Measurements from ENCODE around the gene HAGHL. TPM values are rescaled to one million over a fixed set of nuclear protein-coding genes. Genes with fewer than 3 reads are reported as not detected.
A peak's percentile ranks its signal among the peaks of the same experiment; 100 is the strongest.

The HAGHL gene
- total RNA-seq, 1 experiment from 2014 or later: 4.0 TPM

DNA sequence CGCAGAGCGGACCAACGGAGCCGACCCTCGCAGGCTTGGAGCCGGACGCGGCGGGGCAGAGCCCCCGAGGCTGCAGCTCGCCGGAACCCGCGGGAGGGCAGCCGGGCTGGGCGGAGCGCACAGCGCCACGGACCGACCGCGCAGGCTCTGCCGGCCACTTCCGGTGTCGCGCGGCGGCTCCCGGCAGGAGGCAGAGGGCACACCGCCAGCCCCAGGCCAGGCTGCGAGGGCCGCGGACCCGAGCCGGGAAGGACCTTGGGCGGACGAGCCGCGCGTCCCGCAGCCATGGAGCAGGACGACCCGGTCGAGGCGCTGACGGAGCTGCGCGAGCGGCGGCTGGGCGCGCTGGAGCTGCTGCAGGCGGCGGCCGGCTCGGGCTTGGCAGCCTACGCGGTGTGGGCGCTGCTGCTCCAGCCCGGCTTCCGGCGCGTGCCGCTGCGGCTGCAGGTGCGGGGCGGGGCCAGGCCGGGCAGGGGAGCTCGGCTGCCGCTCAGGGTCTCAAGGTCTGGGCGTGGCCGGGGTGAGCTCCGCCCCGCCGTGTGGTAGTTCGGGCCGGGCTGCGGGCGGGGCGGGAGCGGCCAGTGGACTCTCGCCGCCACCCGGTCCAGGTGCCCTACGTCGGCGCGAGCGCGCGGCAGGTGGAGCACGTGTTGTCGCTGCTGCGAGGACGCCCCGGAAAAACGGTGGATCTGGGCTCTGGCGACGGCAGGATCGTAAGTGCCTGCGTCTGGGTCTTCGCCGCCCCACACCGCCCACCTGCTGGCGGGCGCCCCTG is 5.7 kb upstream of the HAGHL start, which contains the start of gene ANTKMT:
ANTKMT (plus strand) TSS at position 157 of the 775 bp plus-strand sequence; CDS start at position 286, 129 bp downstream.
- peak; percentile 67 for DNase-seq (ENCODE audit: low read depth)

DNA sequence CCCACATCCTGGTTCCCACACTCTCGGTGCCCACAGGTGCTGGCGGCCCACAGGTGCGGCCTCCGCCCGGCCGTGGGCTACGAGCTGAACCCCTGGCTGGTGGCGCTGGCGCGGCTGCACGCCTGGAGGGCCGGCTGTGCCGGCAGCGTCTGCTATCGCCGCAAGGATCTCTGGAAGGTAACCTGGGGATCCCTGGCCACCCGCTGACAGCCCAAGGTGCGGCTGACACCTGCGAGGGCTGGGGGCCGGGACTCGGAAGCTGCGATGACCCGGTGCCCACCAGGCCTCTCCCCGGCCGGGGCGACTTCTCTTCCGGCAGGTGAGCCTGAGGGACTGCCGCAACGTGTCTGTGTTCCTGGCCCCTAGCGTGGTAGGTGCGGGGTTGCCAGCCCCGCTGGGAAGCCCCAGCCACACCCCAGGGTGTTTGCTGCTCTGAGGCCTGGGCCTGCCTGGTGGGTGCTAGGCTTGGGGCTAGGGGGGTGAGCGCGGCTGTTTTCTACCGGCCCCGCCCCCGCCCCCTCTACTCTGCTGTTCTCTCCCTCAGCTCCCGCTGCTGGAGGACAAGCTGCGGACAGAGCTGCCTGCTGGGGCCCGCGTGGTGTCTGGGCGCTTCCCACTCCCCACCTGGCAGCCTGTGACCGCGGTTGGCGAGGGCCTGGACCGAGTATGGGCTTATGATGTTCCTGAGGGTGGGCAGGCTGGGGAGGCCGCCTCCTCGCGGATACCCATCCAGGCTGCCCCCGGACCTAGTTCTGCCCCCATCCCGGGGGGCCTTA is 5.0 kb upstream of the HAGHL start:
- DNase-seq (ENCODE audit: low read depth): no peak

DNA sequence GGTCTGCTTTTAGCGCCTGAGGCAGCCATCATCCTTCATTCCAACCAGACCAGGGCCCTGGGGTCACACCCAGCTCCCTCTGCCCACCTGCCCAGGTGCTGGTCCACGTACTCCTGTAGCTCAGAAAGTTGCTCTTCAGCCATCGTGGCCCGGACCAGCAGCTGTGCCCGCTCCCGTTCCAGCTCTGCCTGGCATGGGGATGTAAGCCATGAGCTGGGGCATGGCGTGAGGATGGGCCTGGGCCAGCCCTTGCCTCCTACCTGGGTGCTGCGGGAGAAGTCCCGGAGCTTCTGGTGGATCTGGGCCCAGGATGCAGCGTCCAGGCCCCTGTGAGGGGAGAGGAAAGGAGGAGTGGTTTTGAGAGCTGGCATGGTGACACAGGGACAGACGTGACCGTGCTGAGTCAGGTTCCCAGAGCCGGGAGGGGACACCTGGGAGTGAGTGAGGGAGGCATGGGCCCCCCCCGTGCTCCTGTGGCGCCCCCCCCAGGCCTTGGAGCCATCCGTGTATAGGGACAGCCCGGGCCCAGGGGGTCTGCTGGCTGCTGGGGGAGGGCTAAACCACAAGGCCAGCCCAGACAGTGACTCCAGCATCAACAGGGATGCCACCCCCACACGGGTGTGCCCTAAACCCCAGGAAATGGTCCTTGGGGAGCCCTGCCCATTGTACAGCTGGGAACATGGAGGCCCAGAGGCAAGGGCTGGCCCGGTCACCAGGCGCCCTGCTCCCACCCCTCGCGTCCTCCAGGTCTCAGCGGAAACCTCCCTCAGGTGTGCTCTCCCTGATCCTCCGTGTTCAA is 3.9 kb upstream of the HAGHL start:
- DNase-seq (ENCODE audit: low read depth): no peak

DNA sequence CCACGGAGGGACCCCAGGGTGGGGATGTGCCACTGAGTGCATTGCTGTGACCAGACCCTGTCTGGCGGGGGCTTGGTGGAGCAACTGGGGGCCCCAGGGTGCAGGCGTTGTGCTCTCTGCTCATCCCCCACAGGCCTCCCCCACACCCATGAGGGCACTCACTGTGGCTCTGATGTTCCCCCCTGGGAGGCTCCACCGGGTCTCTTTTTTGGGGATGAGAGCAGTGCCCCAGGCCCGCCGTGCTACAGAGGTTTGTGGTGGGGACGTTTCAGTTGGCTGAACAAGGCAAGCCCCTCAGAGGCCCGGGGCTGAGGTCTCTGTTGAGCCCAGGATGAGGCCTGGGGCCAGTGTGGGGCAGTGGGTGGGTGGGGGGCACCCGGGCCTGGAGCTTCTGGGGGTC is 3.2 kb upstream of the HAGHL start:
- DNase-seq (ENCODE audit: low read depth): no peak

DNA sequence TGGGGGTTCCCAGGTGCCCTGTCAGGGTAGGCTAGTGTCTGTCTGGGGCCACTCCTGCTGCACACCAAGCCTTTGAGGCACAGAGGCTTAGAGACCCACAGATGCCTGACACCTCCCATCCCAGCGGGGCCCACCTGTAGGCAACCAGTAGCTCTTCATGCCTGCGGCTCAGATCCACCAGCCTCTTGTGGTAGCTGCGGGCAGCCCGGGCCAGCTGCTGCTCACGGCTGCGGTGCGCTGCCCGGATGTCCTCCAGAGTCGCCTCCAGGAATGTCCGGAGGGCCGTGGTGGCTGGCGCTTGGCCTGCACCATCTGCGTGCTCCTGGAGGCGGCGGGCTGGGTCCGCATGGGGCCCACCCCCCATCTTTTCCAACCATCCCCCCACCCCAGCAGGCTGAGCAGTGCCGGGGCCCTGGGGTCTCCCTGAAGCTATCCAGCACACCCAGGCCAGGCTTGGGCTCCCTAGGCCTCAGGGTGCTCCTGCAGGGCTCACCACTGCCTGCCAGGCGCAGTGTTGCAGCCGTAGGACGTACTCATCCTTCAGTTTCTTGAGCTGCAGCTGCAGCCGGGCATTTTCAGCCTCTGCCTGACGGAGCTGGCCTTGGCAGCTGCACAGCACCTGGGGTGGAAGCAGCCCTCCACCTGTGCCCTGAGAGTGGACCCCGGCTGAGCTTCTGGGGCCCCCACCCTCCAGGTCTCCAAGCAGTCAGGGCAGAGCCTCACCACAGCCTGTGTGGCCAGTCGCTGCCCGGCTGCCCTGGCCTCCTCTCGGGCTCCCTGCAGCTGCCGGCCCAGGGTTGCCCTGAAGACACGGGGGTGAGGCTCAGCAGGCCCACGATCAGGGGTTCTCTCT is 2.5 kb upstream of the HAGHL start:
- DNase-seq (ENCODE audit: low read depth): peak; percentile 35

DNA sequence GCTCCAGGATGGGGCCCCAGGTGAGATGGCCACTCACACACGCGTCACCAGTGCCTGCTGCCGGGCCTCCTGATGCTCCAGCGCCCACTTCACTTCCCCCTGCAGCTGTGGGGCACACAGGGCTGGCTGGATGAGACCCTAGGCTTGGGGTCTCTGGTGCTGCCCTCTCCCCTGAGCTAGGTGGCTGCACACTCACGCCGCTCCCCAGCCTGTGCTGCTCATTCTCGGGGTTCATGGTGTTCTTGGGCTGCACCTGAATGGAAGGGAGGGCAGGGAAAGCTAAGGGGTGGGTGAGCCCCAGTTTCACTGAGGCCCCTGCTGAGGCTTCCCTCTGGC is 1.9 kb upstream of the HAGHL start:
- no peak for DNase-seq (ENCODE audit: low read depth)

DNA sequence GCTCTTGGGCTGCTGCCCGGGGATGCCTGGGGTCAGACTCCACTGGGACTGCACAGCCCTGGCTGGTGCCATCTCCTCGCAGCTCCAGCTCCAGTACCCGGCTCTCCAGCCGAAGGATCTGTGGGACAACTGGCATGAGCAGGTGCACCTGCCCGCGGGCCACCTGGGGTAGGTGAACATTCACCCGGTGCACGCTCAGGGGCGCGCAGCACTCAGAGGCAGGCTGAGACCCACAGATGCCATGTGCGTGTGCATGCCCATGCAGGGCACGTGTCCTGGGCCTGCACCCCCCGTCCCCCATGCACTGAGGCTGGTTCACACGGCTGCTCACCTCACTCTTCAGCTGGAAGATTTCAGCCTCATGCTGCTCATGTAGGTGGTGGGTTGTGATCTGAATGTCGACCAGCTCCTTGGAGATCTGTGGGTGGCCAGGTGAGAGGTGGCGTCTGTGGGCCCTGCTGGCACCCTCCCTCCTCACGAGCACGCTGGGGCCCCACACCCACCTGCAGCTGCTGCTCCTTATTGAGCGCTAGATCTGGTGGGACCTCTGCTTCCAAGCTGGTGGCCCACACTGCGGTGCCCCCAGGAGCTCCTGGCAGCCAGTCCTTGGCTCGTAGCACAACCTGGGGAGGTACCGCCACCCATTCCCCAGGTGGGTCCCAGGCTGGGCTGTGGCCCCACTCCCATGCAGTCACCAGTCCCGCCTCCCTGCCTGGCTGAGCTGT is 1.3 kb upstream of the HAGHL start:
- DNase-seq (ENCODE audit: low read depth): no peak

DNA sequence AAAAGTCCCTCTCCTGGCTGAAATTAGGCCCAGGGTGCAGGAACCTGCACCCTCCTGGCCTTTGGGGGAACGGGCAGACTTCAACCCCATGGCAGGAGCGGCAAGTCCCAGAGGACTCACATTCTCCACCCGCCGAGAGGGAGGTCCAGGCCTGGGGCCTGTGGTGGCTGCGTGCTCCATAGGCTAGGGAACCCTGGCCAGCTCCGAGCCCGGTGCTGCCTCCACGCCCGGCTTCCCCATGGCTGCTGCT is 793 bp upstream of the HAGHL start:
- no peak for DNase-seq (ENCODE audit: low read depth)

DNA sequence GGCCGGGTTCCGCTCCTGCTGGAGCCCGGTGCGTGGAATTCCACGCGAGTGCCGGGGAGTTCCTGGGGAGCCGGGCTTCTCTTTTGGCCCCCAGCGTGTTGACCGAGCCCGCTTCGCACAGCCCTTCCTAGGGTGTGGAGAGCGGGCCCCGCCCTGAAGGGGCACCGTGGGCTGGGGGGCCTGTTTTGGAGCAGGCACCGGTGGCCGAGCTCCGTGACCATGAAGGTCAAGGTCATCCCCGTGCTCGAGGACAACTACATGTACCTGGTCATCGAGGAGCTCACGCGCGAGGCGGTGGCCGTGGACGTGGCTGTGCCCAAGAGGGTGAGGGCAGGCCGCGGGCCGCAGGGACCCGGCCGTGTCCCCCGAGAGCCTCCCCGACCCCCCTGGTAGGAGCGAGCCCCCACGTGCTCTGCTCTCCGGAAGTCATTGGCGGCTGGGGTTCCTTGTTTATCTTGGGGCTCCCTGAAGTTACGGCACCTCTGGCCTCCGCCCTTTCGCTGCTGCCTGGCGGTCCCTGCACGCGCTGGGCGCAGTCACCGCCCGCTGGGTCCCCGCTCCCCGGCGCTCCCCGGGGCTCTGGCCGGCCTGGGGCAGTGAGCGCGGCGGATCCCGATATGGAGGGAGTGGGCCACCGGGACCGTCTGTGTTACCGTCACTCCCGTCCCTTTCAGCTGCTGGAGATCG is 528 bp downstream of the HAGHL start:
- DNase-seq (ENCODE audit: low read depth): no peak

DNA sequence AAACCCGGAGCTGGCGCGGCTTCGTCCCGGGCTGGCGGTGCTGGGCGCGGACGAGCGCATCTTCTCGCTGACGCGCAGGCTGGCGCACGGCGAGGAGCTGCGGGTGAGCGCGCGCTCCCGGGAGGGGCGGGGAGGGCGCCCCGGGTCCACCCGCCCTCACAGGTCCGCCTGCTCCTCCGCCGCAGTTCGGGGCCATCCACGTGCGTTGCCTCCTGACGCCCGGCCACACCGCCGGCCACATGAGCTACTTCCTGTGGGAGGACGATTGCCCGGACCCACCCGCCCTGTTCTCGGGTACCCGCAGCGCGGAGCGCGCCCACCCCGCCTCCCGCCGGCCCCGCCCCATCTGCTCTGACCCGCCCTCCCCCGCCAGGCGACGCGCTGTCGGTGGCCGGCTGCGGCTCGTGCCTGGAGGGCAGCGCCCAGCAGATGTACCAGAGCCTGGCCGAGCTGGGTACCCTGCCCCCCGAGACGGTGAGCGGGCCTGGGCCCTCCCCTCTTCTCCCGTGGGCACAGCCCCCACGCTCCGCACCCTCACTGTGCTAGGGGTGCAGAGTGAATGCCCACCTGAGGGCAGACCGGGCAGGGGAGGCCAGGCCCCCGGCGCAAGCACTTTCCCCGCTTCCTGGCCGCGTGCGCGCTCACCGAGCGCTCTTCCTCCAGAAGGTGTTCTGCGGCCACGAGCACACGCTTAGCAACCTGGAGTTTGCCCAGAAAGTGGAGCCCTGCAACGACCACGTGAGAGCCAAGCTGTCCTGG is 1.4 kb downstream of the HAGHL start:
- DNase-seq (ENCODE audit: low read depth): peak; percentile 79

DNA sequence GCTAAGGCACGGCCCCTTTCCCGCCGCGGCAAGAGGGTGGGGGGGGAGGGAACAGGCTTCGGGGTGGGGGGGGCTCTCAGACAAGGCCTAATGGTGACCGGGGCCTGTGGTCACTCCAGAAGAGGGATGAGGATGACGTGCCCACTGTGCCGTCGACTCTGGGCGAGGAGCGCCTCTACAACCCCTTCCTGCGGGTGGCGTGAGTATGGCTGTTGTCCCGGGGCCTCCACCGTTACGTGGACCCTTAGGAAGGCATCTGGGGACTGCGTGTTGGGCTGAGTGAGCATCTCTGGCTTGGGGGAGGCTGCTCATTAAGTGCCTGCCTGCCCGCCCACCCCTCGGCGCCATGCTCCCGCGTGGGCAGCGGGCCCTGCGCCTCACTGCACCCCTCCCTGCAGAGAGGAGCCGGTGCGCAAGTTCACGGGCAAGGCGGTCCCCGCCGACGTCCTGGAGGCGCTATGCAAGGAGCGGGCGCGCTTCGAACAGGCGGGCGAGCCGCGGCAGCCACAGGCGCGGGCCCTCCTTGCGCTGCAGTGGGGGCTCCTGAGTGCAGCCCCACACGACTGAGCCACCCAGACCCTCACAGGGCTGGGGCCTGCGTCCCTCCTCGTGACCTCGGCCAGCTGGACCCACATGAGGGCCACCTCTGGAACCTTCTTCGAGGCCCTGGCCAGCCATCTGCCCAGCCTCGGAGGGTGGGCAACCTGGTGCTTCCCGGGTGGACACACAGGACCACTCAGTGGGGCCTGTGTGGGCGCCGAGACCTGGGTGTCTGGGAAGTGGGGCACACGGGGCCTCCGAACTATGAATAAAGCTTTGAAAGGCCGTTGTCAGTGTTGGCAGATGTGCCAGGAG is 2.2 kb downstream of the HAGHL start:
- DNase-seq (ENCODE audit: low read depth): no peak

DNA sequence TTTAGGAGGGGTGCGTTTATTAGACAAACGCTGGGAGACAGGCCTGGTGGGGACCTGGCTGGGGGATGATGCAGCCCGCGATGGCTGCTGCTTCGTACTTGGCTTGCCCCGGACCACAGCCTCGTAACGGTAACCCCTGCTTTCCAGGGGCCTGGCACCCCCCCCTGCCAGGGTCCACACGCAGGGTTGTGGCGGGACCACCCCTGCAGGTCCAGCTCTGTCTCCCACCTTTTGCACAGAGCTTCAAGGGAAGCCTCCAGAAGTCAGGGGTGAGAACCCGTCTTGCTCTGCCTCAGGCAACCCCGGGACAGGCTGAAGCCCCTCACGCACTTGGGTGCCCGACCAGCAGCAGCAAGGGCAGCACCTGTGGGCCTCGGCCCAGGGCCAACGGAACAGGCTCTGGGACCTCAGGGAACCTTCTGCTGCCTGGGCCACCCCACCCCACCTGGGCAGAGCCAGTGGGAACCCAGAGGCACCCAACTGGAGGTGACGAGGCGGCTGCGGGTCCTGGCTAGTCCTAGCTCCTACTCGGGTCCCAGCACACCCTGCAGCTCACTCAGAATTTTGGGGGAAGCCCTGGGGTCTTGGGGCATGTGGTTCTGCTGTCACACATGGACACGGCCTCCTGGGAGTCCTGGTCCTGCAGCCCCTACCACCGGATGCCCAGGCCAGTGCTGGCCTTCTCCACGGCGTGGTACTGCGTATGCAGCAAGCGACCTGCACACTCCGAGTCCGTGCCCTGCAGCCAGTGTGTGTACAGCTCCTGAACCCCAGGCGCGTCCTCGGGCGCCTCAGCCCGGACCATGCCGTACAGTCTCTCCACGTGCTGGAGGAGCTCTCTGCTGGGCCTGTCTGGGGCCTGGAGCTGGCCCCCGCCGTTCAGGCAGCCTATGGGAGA is 3.1 kb downstream of the HAGHL start:
- no peak for DNase-seq (ENCODE audit: low read depth)

DNA sequence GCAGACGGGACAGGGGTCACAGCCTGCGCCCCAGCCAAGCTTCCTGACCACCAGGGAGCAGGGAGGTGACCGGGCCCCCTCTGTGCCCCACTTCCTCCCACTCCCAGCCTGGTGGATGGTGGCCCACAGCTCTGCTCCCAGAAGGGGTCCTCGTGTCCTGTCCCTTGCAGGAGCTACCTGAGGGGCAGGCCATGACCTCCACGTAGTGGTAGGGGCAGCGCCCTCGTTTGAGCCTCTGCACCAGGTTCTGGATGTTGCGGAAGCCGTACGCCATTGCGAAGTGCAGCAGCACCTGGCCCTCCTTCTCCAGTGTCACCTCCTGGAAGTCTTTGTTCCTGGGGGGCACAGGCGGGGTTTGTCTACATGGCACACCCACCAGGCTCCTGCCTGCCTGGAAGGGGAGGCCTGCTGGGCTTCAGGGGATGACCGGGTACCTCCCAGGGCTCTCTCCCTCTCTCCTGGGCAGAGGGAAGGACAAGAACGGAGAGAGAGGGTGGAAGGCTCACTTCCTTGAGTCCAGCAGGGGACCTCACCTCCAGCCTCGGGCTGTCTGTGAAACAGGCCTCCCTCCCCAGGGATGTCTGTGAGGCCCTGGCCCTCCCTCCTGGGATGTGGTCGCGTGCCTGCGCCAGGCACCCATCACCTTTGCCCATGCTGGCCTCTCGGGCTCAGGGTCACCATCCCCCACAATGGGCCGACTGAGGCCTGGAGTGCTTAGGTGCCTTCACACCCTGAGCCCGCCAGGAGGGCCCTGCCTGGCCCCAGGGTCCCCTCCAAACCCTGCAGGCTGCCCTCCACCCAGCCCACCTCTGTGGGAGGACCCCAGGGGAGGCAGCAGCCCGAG is 4.0 kb downstream of the HAGHL start:
- DNase-seq (ENCODE audit: low read depth): no peak

DNA sequence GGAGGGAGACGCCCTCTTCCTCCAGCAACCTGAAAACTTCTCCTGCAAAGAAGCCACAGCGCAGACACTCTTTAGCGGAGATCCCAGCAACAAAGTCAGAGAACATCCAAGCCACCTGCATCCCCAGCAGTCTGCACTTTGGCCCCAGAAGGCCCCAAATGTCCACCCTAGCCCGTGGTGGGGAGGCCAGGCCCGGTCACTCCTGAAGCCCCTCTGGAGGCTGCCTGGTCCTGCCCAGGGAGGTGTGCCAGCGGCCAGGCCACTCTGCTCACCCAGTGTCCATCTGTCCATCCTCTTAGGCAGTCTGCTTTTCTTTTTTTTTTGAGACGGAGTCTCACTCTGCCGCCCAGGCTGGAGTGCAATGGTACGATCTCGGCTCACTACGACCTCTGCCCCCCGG is 5.4 kb downstream of the HAGHL start:
- DNase-seq (ENCODE audit: low read depth): no peak

DNA sequence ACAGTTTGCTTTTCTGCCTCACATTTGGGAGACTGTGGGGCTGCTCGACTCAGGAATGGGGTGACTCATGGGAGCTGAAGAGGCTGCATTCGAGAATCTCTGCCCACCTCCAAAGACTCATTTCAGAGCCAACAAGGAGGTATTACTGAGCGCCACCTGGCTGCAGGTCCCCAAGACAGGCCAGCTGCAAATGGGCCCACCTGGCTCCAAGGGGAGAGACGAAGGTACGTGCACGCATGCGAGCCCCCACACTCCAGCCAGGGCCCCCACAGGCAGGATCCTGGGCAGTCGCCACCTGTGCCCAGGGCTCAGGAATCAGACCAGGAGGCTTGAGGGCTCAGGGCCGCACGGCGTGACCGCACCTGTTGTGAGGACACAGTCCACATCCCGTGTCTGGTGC is 6.0 kb downstream of the HAGHL start:
- no peak for DNase-seq (ENCODE audit: low read depth)

DNA sequence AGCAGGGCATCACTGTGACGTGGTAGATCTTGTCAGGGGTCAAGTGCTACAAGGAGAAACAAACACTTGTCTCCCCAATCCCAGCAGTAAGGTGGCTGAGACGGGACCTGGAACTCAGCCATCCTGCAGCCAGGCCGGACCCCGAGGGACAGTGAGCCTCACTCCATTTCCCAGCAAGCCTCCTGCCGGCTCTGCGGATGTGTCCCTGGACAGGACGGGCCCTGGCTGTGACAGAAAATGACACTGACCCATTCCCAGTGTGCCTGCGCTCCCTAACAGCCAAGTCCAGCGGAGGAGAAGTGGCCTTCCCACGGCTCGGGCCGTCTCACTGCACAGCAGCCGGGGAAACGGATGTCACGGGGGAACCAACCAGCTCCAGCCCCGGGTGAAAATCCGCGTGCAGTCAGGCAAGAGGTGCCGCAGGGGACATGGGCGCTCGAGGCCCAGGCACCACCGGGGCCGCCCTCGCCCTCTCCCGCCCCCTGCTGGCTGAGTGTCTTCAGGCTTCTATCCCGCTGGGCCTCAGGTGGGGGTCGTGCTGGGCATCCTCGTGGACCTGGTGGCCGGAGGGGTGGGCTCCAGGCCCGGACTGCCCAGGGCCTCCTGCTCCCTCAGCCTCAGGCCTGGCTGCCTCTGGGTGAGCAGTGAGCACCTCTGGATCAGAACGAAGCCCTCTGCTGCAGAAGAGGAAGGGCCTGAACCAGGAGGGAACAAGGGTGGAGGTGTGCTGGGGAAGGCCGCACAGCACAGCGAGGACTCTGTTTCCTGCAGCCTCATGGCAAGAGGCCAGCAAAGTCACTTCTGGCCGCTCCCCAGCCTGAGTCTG is 6.7 kb downstream of the HAGHL start:
- DNase-seq (ENCODE audit: low read depth): no peak

Data from RPMI7951 (cell line).